Psoas muscle (tissue), 8 donors: ENCODE measurements around the gene CCNK. TPM values are rescaled to one million over a fixed set of nuclear protein-coding genes. Genes with fewer than 3 reads are reported as not detected.
A peak's percentile ranks its signal among the peaks of the same experiment; 100 is the strongest.

Source experiments
- ATAC-seq, 4 donors: fragments of 200-7000 bp; cut with Tn5 transposase; one replicate each; pipeline ENCODE4 v1.9.1; 2020; ENCODE audit warnings: moderate library complexity in 3 of 4, mild to moderate bottlenecking in 2 of 4
- DNase-seq, 2 donors: peaks; one replicate each; pipeline ENCODE4 v3.0.0-alpha.2; 2020
- H3K27ac ChIP-seq: fragments of 200-600 bp; one replicate; pipeline ENCODE4 v1.8.0; 2022
- H3K27me3 ChIP-seq, 3 donors: fragments of 200-600 bp in 1 of 3; one replicate each; pipeline versions ENCODE4 v1.6.1 to v1.8.0; 2013 to 2022; ENCODE audit warnings: low read length in 2 of 3, mild to moderate bottlenecking in 2 of 3, moderate library complexity in 1 of 3; ENCODE audit not compliant: insufficient read depth in 3 of 3
- H3K36me3 ChIP-seq, 2 donors: fragments of 200-600 bp in 1 of 2; one replicate each; pipeline versions ENCODE4 v1.6.1 to v1.8.0; 2013 to 2022; ENCODE audit warnings: low read depth in 1 of 2, mild to moderate bottlenecking in 1 of 2, moderate library complexity in 1 of 2; ENCODE audit not compliant: insufficient read depth in 1 of 2
- H3K4me1 ChIP-seq: fragments of 200-600 bp; one replicate; pipeline ENCODE4 v1.8.0; 2022
- H3K4me3 ChIP-seq: fragments of 200-600 bp; one replicate; pipeline ENCODE4 v1.8.0; 2022; ENCODE audit warnings: mild to moderate bottlenecking
- H3K9me3 ChIP-seq: fragments of 200-600 bp; one replicate; pipeline ENCODE4 v1.8.0; 2022
- whole genome bisulfite sequencing, 3 donors: extraction: QIAGEN DNeasy Blood & Tissue Kit; methylation state at CpG; one replicate each; pipeline versions ENCODE4 v1.1.6 to v1.1.7; 2013; 5-methylcytosine and 5-hydroxymethylcytosine counted together
- intact Hi-C, 2 donors: fragments of 100-400 bp; cut with DNase I; formaldehyde crosslinking; loops; one replicate each; pipeline versions ENCODE4 v1.11.0 to v1.14.2; 2022
- polyA plus RNA-seq, 3 donors: library from polyadenylated mRNA; stranded (reverse); fragments of 200-250 nt; gene quantifications; one replicate each; pipeline ENCODE4 v1.2.3, GENCODE V29; 2013
- total RNA-seq, 4 donors: library from RNA; stranded (reverse); fragmentation: NEBNext Ultra II Directional in 2 of 4; extraction: Animal tissue kit (Norgen Biotek cat#: 25700) in 2 of 4; gene quantifications; one replicate each; pipeline versions ENCODE4 v1.2.1 to v1.2.4, GENCODE V29; 2021 to 2023
- TF ChIP-seq, protein P1 (sequence below): fragments of 200-600 bp; IDR thresholded peaks from one replicate; pipeline ENCODE4 v1.8.0; 2022; ENCODE audit warnings: antibody characterized with exemption
- donor health status: healthy with polysubstance abuse.
- donor health status: DM: no; HTN: no; CAD: no; lungs with moderate emphysema.
- donor health status: Bipolar disorder and iron deficiency.
- donor health status: healthy.
- donor health status: DM: yes; HTN: yes; CAD: no.
- donor health status: DM: no; HTN: no; CAD: no.
- donor health status: DM: no; HTN: no; CAD: no.
- donor health status: DM: yes; HTN: yes; CAD: no.

The CCNK gene
- total and polyA plus RNA-seq, 7 donors: 17.6 to 53.2 (median 39.8) TPM

GRCh38 chr14:99523704-99524055 lies 42.5 kb downstream of the CCNK start:
- H3K27me3 ChIP-seq: peaks cover 0 to 2% (median 0%) of the 10 kb centered on the region in 3 donors
- ATAC-seq (no peak), DNase-seq (peak in 1 of 2 donors; percentile 23)
- no peaks in the 10 kb centered on the region for H3K4me1 ChIP-seq
- WGBS, 3 donors: 73 to 83% (median 77%) methylated on average over 5 of the region's 5 CpGs
- intact Hi-C loops: no loop called here
- no peaks in the 10 kb centered on the region for H3K9me3 ChIP-seq
- no peaks in the 10 kb centered on the region for H3K36me3 ChIP-seq
- no peak overlapping the region for H3K27ac ChIP-seq
- TF ChIP-seq, protein P1, sequence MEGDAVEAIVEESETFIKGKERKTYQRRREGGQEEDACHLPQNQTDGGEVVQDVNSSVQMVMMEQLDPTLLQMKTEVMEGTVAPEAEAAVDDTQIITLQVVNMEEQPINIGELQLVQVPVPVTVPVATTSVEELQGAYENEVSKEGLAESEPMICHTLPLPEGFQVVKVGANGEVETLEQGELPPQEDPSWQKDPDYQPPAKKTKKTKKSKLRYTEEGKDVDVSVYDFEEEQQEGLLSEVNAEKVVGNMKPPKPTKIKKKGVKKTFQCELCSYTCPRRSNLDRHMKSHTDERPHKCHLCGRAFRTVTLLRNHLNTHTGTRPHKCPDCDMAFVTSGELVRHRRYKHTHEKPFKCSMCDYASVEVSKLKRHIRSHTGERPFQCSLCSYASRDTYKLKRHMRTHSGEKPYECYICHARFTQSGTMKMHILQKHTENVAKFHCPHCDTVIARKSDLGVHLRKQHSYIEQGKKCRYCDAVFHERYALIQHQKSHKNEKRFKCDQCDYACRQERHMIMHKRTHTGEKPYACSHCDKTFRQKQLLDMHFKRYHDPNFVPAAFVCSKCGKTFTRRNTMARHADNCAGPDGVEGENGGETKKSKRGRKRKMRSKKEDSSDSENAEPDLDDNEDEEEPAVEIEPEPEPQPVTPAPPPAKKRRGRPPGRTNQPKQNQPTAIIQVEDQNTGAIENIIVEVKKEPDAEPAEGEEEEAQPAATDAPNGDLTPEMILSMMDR: no peak
- H3K4me3 ChIP-seq: no peak overlapping the region

DNA sequence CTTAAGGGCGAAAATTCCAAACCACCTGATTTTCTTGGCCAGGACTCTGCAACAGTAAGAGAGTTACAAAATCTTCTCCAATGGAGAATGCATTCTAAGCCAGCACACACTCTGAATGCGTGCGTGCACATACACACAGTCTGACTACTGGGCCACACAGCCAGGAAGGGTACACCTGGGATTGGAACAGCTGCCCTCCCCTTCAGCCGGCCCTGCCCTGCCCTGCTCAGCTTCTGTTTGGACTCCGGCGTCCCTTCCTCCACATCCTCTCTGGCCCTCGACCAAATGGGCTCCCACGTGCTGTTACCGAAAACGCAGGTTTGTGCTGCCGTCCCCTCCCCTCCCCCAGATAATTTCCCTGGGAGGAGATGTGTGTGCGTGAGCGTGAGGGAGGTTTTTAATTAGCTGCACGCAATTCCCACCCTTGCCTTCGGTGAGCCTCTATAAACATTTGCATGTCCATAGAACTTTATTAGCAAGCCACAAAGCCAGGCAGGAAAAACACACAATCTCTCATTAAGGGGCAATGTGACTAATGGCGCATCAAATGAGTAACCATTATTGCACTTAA lies 43.0 kb downstream of the CCNK start:
- DNase-seq: peak; percentile 20 to 49
- no peak overlapping the region for H3K27ac ChIP-seq
- intact Hi-C loops: no loop called here

GRCh38 chr14:99524804-99525698 lies 43.8 kb downstream of the CCNK start:
- H3K27ac ChIP-seq: no peak overlapping the region
- H3K9me3 ChIP-seq: no peaks in the 10 kb centered on the region
- H3K4me3 ChIP-seq: no peak overlapping the region
- ATAC-seq: peak in 2 of 4 donors; percentile 28 to 32
- no peaks in the 10 kb centered on the region for H3K4me1 ChIP-seq
- DNase-seq: peak; percentile 10 to 45
- H3K36me3 ChIP-seq: no peaks in the 10 kb centered on the region
- TF ChIP-seq, protein P1: no peak
- WGBS, 3 donors: 66 to 72% (median 70%) methylated on average over 17 of the region's 17 CpGs
- peaks cover 0 to 3% (median 0%) of the 10 kb centered on the region in 3 donors for H3K27me3 ChIP-seq
- intact Hi-C loops: no loop called here

More for the DNA sequence above, 43.0 kb downstream of the CCNK start:
- TF ChIP-seq, protein P1: no peak
- 59 to 71% (median 64%) methylated on average over 16 of the region's 16 CpGs for whole genome bisulfite sequencing, 3 donors
- H3K27me3 ChIP-seq: peaks cover 0 to 3% (median 0%) of the 10 kb centered on the region in 3 donors
- H3K36me3 ChIP-seq: no peaks in the 10 kb centered on the region
- H3K4me1 ChIP-seq: no peaks in the 10 kb centered on the region
- no peak for ATAC-seq
- H3K9me3 ChIP-seq: no peaks in the 10 kb centered on the region
- H3K4me3 ChIP-seq: no peak overlapping the region

GRCh38 chr14:99525699-99526080 lies 44.5 kb downstream of the CCNK start:
- 83 to 91% (median 85%) methylated on average over 12 of the region's 12 CpGs for WGBS, 3 donors
- Histone ChIP-seq H3K27ac (no peak overlapping the region), H3K27me3 (peaks cover 0 to 3% (median 0%) of the 10 kb centered on the region in 3 donors), H3K36me3 (no peaks in the 10 kb centered on the region), H3K4me3 (no peak overlapping the region), H3K9me3 (no peaks in the 10 kb centered on the region), H3K4me1 (no peaks in the 10 kb centered on the region)
- DNase-seq: peak in 1 of 2 donors; percentile 12
- ATAC-seq: no peak
- intact Hi-C loops: no loop called here
- TF ChIP-seq, protein P1: no peak
